Measurements from ENCODE around the gene SLC28A2. TPM values are rescaled to one million over a fixed set of nuclear protein-coding genes. Genes with fewer than 3 reads are reported as not detected.
"Not testable (repeated sequence)": the region's sequence is repeated elsewhere in the genome, so short reads cannot be mapped to it uniquely, and the experiment has no call there.

Gene SLC28A2
- total RNA-seq, 2 experiments from 2014 or later = not detected

DNA sequence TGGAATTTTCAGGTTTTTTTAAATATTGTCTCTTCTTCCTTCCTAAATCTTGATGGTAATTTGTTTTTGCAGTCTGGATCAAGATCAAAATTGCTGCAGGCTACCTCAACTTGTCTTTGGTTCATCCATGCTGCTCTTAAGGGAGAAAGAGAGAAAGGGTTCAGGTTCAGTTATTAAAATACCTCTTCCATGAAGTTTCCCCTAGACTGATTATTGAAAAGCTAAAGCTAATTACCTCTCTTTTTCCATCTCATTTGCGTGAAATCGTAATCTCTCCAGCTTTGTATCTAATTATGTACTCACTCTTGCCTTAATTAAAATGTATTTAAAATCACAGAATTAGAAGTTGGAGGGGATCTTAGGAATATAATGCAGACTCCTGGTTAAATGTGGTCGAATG, 52.7 kb downstream of the SLC28A2 start:
- ChIA-PET POLR2A (no interaction called here), CTCF (no interaction called here)
- intact Hi-C loops (cut with DNase I, micrococcal nuclease) = loop anchor here in 1 of 2 experiments (5.0 kb wide), 1 partner anchor 153 kb away; no protein-coding TSS in a partner anchor

DNA sequence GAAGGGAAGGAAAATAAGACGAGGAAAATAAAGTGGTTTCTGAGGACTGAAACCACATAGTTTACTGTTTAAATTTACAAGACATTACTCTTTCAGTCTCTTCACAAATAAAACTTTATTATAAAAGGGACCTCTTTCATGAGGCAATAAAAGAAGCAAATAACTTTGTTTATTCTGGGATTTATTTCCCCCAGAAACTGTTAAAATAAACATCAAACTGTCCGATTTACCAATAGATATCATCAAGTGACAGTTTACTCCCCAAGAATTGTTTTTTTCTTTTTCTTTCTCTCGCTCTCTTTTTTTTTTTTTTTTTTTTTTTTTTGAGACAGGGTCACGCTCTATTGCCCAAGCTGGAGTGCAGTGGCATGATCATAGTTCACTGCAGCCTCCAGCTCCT, 54.1 kb downstream of the SLC28A2 start:
- DNase-seq (no peak), ATAC-seq (ENCODE audit: poor library complexity) (no peak)
- ChIA-PET POLR2A (no interaction called here), CTCF (no interaction called here)
- Mint-ChIP-seq H3K4me3 (no peak overlapping the region), H3K36me3 (ENCODE audit: low read depth) (no peaks in the 10 kb centered on the region), H3K9me3 (no peaks in the 10 kb centered on the region), H3K4me1 (ENCODE audit: low read depth) (peaks cover 6% of the 10 kb centered on the region), H3K27me3 (peaks cover 44% of the 10 kb centered on the region), H3K27ac (no peak overlapping the region)
- Histone ChIP-seq H3K9me3 (ENCODE audit: control insufficient read depth in 1 of 2, insufficient read depth in 1 of 2, low read length in 2 of 2) (peaks cover 0 to 4% of the 10 kb centered on the region in 2 experiments), H3K4me3 (ENCODE audit: low read length) (no peak overlapping the region), H3K27ac (ENCODE audit: low read depth in 1 of 2, low read length in 2 of 2) (no peak overlapping the region), H3K4me1 (ENCODE audit: insufficient read depth, low read length) (no peaks in the 10 kb centered on the region), H3K27me3 (ENCODE audit: control insufficient read depth in 1 of 2, insufficient read depth in 2 of 2, low read length in 2 of 2) (peaks cover 8 to 13% of the 10 kb centered on the region in 2 experiments), H3K36me3 (ENCODE audit: insufficient read depth, low read length) (no peaks in the 10 kb centered on the region)
- TF ChIP-seq CTCF (IDR thresholded peaks at IDR 0.05) = no peak
- intact Hi-C loops (cut with DNase I, micrococcal nuclease) = loop anchor here in 1 of 2 experiments (2.0 to 5.0 kb wide), 2 partner anchors 93 to 151 kb away; no protein-coding TSS in a partner anchor

More for the DNA sequence above, 52.7 kb downstream of the SLC28A2 start:
- Mint-ChIP-seq H3K4me3 (no peak overlapping the region), H3K36me3 (ENCODE audit: low read depth) (no peaks in the 10 kb centered on the region), H3K27ac (no peak overlapping the region), H3K4me1 (ENCODE audit: low read depth) (peaks cover 6% of the 10 kb centered on the region), H3K27me3 (peaks cover 50% of the 10 kb centered on the region), H3K9me3 (no peaks in the 10 kb centered on the region)
- Histone ChIP-seq H3K27me3 (ENCODE audit: control insufficient read depth in 1 of 2, insufficient read depth in 2 of 2, low read length in 2 of 2) (peaks cover 8 to 13% of the 10 kb centered on the region in 2 experiments), H3K9me3 (ENCODE audit: control insufficient read depth in 1 of 2, insufficient read depth in 1 of 2, low read length in 2 of 2) (peaks cover 0 to 4% of the 10 kb centered on the region in 2 experiments), H3K4me1 (ENCODE audit: insufficient read depth, low read length) (no peaks in the 10 kb centered on the region), H3K27ac (ENCODE audit: low read depth in 1 of 2, low read length in 2 of 2) (no peak overlapping the region), H3K4me3 (ENCODE audit: low read length) (no peak overlapping the region), H3K36me3 (ENCODE audit: insufficient read depth, low read length) (no peaks in the 10 kb centered on the region)
- DNase-seq (no peak), ATAC-seq (ENCODE audit: poor library complexity) (no peak)
- no peak for TF ChIP-seq CTCF (IDR thresholded peaks at IDR 0.05)

DNA sequence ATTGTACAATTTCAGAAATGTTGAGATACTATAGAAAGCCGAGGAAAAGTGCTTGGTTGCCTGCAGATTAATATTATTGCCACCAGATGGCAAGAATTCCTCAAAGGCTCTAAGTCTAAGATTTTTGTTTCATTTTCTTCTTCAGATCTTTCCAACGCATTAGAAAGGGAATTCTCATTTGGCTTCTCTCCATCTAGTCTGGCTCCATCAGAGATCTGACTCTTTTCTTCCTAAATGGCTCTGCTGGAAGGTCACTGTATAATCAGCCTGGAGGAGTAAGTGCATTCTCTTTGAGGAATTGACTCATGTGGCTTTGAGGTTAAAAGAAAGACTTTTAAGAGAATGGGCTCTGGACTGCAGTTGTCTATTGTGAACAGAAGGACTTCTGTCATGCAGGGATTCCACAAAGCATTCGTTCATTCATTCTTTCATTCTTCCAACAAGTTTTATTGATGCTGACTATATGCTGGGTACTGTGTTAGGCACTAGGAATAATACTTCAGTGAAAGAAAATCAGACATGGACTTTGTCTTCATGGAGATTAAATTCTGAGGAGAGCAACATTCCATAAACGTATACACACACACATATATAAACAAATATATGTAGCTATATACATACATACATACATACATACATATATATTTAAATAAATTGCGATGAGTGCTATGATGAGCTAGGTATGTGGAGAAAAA, 55.3 kb downstream of the SLC28A2 start:
- Mint-ChIP-seq H3K27me3 (peaks cover 47% of the 10 kb centered on the region), H3K4me1 (ENCODE audit: low read depth) (peaks cover 6% of the 10 kb centered on the region), H3K4me3 (peak overlapping the region; percentile 77), H3K27ac (no peak overlapping the region), H3K36me3 (ENCODE audit: low read depth) (no peaks in the 10 kb centered on the region), H3K9me3 (no peaks in the 10 kb centered on the region)
- H3K27me3 ChIP-seq (ENCODE audit: control insufficient read depth in 1 of 2, insufficient read depth in 2 of 2, low read length in 2 of 2) = peaks cover 8 to 13% of the 10 kb centered on the region in 2 experiments
- ChIA-PET CTCF (no interaction called here), POLR2A (no interaction called here)
- H3K9me3 ChIP-seq (ENCODE audit: control insufficient read depth in 1 of 2, insufficient read depth in 1 of 2, low read length in 2 of 2) = peaks cover 0 to 4% of the 10 kb centered on the region in 2 experiments
- no peaks in the 10 kb centered on the region for H3K4me1 ChIP-seq (ENCODE audit: insufficient read depth, low read length)
- peak in 3 of 14 experiments; percentile 22 to 28 (median 23) for DNase-seq
- ATAC-seq (ENCODE audit: poor library complexity) = no peak
- H3K27ac ChIP-seq (ENCODE audit: low read depth in 1 of 2, low read length in 2 of 2) = no peak overlapping the region
- peak; percentile 44 for TF ChIP-seq CTCF (IDR thresholded peaks at IDR 0.05)
- H3K4me3 ChIP-seq (ENCODE audit: low read length) = no peak overlapping the region
- intact Hi-C loops (cut with DNase I, micrococcal nuclease) = loop anchor here in 1 of 2 experiments (2.0 to 5.0 kb wide), 2 partner anchors 91 to 150 kb away; no protein-coding TSS in a partner anchor
- H3K36me3 ChIP-seq (ENCODE audit: insufficient read depth, low read length) = no peaks in the 10 kb centered on the region

DNA sequence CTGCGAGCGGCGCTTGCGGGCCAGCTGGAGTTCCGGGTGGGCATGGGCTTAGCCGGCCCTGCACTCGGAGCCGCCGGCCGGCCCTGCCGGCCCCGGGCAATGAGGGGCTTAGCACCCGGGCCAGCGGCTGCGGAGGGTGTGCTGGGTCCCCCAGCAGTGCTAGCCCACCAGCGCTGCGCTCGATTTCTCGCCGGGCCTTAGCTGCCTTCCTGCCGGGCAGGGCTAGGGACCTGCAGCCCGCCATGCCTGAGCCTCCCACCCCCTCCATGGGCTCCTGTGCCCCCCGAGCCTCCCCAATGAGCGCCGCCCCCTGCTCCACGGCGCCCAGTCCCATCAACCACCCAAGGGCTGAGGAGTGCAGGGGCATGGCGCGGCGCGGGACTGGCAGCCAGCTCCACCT, 62.1 kb downstream of the SLC28A2 start:
- CTCF ChIA-PET = not testable (repeated sequence)

More for the DNA sequence above, 62.1 kb downstream of the SLC28A2 start:
- POLR2A ChIA-PET; H3K4me1 Mint-ChIP-seq (ENCODE audit: low read depth); H3K27ac Mint-ChIP-seq; ATAC-seq (ENCODE audit: poor library complexity); H3K27me3 ChIP-seq (ENCODE audit: control insufficient read depth in 1 of 2, insufficient read depth in 2 of 2, low read length in 2 of 2); H3K4me3 Mint-ChIP-seq; H3K4me3 ChIP-seq (ENCODE audit: low read length); intact Hi-C loops (cut with DNase I, micrococcal nuclease); DNase-seq; H3K9me3 Mint-ChIP-seq; H3K27ac ChIP-seq (ENCODE audit: low read depth in 1 of 2, low read length in 2 of 2); H3K4me1 ChIP-seq (ENCODE audit: insufficient read depth, low read length); H3K36me3 Mint-ChIP-seq (ENCODE audit: low read depth); H3K36me3 ChIP-seq (ENCODE audit: insufficient read depth, low read length); H3K9me3 ChIP-seq (ENCODE audit: control insufficient read depth in 1 of 2, insufficient read depth in 1 of 2, low read length in 2 of 2): not testable (repeated sequence)
- peaks cover 30% of the 10 kb centered on the region for H3K27me3 Mint-ChIP-seq
